AG08396 (cell line): ENCODE results near the gene SMIM38.
A peak's percentile ranks its signal among the peaks of the same experiment; 100 is the strongest.
"Not testable (repeated sequence)": the region's sequence is repeated elsewhere in the genome, so short reads cannot be mapped to it uniquely, and the experiment has no call there.

Source experiments
- DNase-seq: peaks from one replicate; pipeline ENCODE4 v3.0.0; 2012; ENCODE audit warnings: low spot score, mixed read lengths

The SMIM38 gene

DNA sequence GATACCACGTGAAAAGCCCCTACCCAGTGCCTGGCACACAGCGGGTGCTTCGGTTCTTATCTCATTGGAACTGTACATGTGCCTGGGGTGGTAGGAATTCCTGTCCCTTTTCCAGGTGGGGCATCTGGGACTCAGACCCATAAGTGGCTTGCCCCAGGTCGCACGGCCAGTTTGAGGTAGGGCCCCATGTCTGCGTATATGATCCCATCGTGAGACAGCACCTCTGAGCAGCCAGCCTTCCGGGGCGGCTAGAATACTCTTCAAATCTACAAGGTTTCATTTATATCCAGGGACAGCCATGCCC is 33.5 kb upstream of the SMIM38 start:
- no peak for DNase-seq

- DNase-seq: peak; percentile 93
Observed at GRCh38 chr11:69122630-69123431, 32.9 kb upstream of the SMIM38 start.

DNA sequence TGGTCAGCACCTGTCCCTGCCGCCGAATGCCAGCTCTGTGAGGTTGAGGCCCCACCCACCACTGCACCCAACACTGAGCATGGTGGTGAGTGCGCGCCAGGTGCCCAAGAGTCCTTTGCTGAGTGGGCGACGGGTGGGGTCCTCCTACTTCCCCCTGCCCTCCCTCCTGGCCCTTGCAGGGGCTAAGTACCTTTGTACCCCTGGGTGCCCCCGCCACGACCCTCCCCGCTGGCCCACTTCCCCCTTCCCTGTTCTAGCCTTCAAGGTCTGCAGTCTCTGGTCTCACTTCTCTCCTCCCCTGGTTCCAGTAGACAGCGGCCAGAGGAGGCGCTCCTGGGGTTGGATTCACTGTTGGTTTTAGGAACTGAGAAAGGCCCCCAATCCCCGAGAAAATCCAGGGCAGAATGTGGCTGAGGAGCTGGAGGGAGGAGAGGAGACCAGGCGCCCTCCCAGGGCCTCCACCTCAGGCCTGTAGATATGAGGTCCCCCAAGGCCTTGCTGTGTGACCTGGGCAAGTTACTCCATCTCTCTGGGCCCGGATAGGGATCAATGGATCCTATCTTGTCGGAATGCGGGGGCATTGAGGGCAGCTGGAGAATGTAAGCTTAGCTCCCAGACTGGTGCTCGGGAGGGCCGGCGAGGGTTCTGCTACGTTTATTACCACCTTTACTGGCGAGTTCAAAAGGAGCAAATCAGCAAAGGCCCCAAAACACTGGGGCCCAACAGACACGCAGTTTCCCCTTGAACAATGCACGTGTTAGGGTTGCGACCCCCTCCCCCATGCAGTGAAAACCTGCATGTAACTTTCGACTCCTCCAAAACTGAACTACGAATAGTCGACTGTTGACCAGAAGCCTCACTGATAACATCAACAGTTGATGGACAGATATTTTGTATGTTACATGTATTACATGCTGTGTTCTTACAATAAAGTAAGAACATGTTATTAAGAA is 31.9 kb upstream of the SMIM38 start:
- DNase-seq: no peak

DNA sequence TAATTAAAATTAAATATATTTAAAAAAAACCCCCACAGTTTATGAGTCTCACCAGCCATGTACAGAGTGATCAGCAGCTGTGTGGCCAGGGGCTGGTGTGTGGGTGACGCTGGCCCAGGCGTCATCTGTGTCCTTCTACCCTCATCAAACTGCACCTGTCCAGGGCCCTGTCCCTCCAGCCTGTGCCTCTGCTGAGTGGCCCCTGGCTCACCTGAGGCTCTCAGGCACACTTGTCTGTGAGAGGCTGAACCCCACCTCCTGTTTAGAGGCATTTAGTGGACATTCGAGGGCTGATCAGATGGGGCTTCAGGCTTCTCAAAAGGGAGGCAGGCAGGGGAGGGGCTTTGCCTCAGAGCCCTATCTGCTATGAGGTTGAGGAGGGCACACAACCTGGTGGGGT is 29.9 kb upstream of the SMIM38 start:
- no peak for DNase-seq

DNA sequence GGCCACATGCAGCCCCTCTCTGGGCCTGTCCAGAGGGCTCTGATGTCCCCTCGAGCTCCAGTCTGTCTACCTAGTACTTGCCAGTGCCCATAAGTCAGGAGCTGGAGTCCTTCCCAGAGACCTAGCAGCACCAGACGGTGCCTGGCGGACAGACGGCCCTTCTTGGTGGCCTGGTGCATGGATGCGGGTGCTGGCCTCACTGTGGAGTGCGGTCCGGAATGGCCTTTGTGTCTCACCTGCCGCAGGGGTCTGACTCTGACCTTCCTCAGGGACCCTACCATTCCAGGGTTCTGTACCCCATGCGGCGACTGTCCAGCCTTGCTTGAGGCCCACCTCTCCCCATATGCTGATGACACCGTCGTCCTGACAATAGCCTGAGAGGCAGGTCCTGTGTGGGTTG is 29.4 kb upstream of the SMIM38 start:
- no peak for DNase-seq

- no peak for DNase-seq
Observed at GRCh38 chr11:69127081-69127850, 28.5 kb upstream of the SMIM38 start.

DNA sequence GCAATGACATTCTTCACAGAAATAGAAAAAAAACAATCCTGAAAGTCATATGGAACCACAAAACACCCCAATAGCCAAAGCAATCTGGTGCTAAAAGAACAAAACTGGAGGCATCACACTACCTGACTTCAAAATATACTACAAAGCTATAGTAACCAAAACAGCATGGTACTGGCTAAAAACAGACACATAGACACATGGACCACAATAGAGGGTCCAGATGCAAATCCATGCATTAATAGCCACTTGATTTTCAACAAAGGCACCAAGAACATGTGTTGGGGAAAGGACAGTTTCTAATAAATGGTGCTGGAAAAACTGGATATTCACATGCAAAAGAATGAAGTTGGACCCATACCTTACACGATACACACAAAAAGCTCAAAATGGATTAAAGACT is 27.9 kb upstream of the SMIM38 start:
- DNase-seq: no peak

DNA sequence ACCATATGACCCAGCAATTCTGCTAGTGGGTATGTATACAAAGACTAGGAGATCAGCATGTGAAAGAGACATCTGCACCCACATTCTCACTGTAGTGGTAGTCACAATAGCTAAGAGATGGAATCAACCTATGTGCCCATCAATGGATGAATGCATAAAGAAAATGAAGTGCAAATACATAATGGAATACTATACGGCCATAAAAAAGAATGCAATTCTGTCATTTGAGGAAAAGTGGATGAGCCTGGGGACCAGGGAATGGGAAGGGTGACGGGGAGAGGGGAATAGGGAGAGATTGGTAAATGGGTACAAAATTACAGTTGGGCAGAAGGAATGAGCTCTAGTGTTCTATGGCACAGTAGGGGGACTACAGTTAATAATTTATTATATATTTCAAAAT is 26.7 kb upstream of the SMIM38 start:
- no peak for DNase-seq

GRCh38 chr11:69129647-69130046 is 26.1 kb upstream of the SMIM38 start:
- DNase-seq: no peak

GRCh38 chr11:69130654-69131053 is 25.1 kb upstream of the SMIM38 start:
- no peak for DNase-seq

GRCh38 chr11:69131121-69131566 is 24.6 kb upstream of the SMIM38 start:
- DNase-seq: no peak

GRCh38 chr11:69131644-69132300 is 24.0 kb upstream of the SMIM38 start:
- peak; percentile 83 for DNase-seq

DNA sequence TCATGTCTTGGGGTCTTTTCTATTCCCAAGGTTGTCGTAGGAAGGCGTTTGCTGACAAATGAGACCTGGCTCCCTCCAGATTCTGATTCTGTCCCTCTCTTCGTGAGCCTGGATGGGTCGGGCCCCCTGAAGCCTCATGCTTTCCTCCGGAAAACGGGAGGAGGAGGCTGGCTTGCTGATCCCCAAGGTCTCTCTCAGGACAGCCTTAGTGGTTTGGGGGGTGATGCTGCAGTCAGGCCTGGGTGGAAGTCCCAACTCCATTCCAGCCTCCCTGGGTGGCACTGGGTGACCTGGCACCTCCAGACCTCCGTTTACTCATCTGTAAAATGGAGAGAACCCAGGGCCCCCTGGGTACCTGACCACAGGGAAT is 23.4 kb upstream of the SMIM38 start:
- DNase-seq: no peak

DNA sequence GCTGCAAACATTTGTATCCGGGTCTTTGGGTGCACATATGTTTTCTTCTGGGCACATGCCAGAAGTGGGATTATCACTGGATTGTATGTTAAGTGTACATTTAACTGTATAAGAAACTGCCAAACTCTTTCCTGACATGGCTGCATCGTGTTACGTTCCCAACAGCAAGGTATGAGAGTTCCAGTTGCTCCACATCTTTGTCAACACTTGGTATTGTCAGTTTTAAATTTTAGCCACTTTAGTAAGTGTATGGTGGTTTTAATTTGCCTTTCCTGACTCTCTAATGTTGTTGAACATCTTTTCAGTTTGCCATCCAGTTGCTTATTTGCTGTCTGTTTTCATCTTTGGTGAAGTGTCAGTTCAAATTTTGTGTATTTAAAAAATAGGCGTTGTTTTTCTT is 22.5 kb upstream of the SMIM38 start:
- no peak for DNase-seq

GRCh38 chr11:69134182-69134581 is 21.6 kb upstream of the SMIM38 start:
- DNase-seq: not testable (repeated sequence)

GRCh38 chr11:69134957-69135356 is 20.8 kb upstream of the SMIM38 start:
- no peak for DNase-seq

GRCh38 chr11:69135420-69136363 is 20.0 kb upstream of the SMIM38 start:
- DNase-seq: no peak

- no peak for DNase-seq
Observed at GRCh38 chr11:69136471-69136870, 19.3 kb upstream of the SMIM38 start.

- no peak for DNase-seq
Observed at GRCh38 chr11:69137151-69137844, 18.4 kb upstream of the SMIM38 start.

- peak; percentile 65 for DNase-seq
Observed at GRCh38 chr11:69138265-69138664, 17.5 kb upstream of the SMIM38 start.
